GM12878 (cell line): ENCODE measurements around the gene SLC47A2. TPM values are rescaled to one million over a fixed set of nuclear protein-coding genes. Genes with fewer than 3 reads are reported as not detected.

Experiments used
- BACH1 ChIP-seq: fragments of 450-650 bp; IDR thresholded peaks from 2 replicates; pipeline ENCODE4 v1.6.1; 2017; ENCODE audit warnings: mild to moderate bottlenecking, borderline replicate concordance
- BHLHE40 ChIP-seq, 2 experiments: fragments of 450-650 bp in 1 of 2; IDR thresholded peaks; 2 replicates each; pipeline ENCODE4 v1.6.1; 2011 to 2017; ENCODE audit warnings: low read depth in 2 of 2, borderline replicate concordance in 1 of 2, improper control_type of control experiment in 1 of 2, low read length in 1 of 2, mild to moderate bottlenecking in 1 of 2
- CHD1 ChIP-seq: IDR thresholded peaks from 2 replicates; pipeline ENCODE4 v1.6.1; 2012; ENCODE audit warnings: low read depth, low read length, improper control_type of control experiment
- EED ChIP-seq: sonication (generic); IDR thresholded peaks from 2 replicates; pipeline ENCODE4 v1.6.1; 2016; ENCODE audit warnings: antibody characterized with exemption, low read depth
- IRF5 ChIP-seq: fragments of 450-650 bp; IDR thresholded peaks from 2 replicates; pipeline ENCODE4 v1.6.1; 2017; ENCODE audit warnings: borderline replicate concordance
- MEF2B ChIP-seq: fragments of 450-650 bp; IDR thresholded peaks from 2 replicates; pipeline ENCODE4 v1.6.1; 2018; ENCODE audit warnings: mild to moderate bottlenecking, moderate library complexity; ENCODE audit not compliant: partially characterized antibody, poor library complexity, severe bottlenecking
- SPI1 ChIP-seq: IDR thresholded peaks from 2 replicates; pipeline ENCODE4 v1.6.1; 2011; ENCODE audit warnings: low read depth, mild to moderate bottlenecking, low read length, moderate library complexity, borderline replicate concordance; ENCODE audit not compliant: insufficient read depth
- polyA plus RNA-seq, 11 experiments: library from polyadenylated mRNA; depleted of rRNA in 4 of 11; unstranded in 6 of 11; stranded (reverse) in 5 of 11; fragments of >200 nt; fragmentation: Nextera tagmentation in 4 of 11; fragmentation: Illumina TruSeq in 1 of 11; extraction: Ambion mirVana in 4 of 11; extraction: Trizol in 1 of 11; gene quantifications; 1 replicate in 1 of 11; 2 replicates in 10 of 11; pipeline versions ENCODE4 v1.2.1 to v1.2.3, GENCODE V29; 2011 to 2016; ENCODE audit warnings: inconsistent platforms in 2 of 11, missing spikeins in 2 of 11, low read depth in 1 of 11
- total RNA-seq, 4 experiments: library from RNA; depleted of rRNA in 3 of 4; stranded (reverse); fragments of >200 nt in 3 of 4; fragmentation: Illumina TruSeq in 1 of 4; extraction: Trizol in 1 of 4; gene quantifications; 2 replicates each; pipeline versions ENCODE4 v1.2.1 to v1.2.3, GENCODE V29; 2013 to 2021
- TF ChIP-seq, protein P1 (sequence below): fragments of 150-350 bp; IDR thresholded peaks from 2 replicates; pipeline ENCODE4 v1.6.1; 2016; ENCODE audit warnings: low read depth, low read length

Gene SLC47A2
- total and polyA plus RNA-seq, 10 of the 15 experiments (the other 5 are each of a cell fraction or from before 2014, with no cell fraction given) = not detected

- TF ChIP-seq IRF5 = no peak
- no peak for TF ChIP-seq BACH1
- TF ChIP-seq, protein P1, sequence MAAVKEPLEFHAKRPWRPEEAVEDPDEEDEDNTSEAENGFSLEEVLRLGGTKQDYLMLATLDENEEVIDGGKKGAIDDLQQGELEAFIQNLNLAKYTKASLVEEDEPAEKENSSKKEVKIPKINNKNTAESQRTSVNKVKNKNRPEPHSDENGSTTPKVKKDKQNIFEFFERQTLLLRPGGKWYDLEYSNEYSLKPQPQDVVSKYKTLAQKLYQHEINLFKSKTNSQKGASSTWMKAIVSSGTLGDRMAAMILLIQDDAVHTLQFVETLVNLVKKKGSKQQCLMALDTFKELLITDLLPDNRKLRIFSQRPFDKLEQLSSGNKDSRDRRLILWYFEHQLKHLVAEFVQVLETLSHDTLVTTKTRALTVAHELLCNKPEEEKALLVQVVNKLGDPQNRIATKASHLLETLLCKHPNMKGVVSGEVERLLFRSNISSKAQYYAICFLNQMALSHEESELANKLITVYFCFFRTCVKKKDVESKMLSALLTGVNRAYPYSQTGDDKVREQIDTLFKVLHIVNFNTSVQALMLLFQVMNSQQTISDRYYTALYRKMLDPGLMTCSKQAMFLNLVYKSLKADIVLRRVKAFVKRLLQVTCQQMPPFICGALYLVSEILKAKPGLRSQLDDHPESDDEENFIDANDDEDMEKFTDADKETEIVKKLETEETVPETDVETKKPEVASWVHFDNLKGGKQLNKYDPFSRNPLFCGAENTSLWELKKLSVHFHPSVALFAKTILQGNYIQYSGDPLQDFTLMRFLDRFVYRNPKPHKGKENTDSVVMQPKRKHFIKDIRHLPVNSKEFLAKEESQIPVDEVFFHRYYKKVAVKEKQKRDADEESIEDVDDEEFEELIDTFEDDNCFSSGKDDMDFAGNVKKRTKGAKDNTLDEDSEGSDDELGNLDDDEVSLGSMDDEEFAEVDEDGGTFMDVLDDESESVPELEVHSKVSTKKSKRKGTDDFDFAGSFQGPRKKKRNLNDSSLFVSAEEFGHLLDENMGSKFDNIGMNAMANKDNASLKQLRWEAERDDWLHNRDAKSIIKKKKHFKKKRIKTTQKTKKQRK = no peak
- TF ChIP-seq SPI1 = no peak
- no peak for TF ChIP-seq CHD1
- no peak for TF ChIP-seq MEF2B
- TF ChIP-seq BHLHE40 (IDR thresholded peaks at IDR 0.05; ENCODE audit: borderline replicate concordance in 1 of 2, low read depth in 2 of 2, low read length in 1 of 2) = no peak
- TF ChIP-seq EED = no peak
Observed at GRCh38 chr17:19641687-19642372, 74.6 kb downstream of the SLC47A2 start (continued).
